Stimulated activated CD4-positive, alpha-beta T cell treated with anti-CD3 and anti-CD28 coated beads, TNF-alpha, amount 100 ng/mL, for 4 hours (primary cell): ENCODE results near the gene ZNF740.
A peak's percentile ranks its signal among the peaks of the same experiment; 100 is the strongest.

Experiments
- DNase-seq, 3 experiments: peaks; one replicate each; pipeline ENCODE4 v3.0.0-alpha.2; 2020; ENCODE audit warnings: low read depth in 3 of 3

The ZNF740 gene

DNA sequence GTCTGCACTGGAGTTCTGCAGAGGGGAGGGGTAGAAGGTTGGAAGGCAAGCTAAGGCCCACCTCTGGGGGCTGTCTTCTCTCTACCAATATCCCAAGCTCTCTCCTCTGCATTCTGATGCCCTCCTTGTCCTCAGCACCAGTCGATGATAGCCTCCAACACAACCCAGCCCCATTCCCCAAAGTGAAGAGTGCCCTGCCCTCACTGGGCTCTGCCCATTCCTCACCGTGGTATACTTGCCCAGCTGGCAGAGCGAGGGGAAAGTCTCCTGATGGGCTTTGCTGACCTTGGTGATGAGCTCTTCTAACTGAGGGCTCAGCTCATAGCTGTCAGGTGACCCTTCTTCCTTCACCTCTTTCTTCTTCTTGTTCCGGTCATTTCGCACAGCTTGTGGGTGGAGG lies 33.7 kb downstream of the ZNF740 start:
- no peak for DNase-seq

DNA sequence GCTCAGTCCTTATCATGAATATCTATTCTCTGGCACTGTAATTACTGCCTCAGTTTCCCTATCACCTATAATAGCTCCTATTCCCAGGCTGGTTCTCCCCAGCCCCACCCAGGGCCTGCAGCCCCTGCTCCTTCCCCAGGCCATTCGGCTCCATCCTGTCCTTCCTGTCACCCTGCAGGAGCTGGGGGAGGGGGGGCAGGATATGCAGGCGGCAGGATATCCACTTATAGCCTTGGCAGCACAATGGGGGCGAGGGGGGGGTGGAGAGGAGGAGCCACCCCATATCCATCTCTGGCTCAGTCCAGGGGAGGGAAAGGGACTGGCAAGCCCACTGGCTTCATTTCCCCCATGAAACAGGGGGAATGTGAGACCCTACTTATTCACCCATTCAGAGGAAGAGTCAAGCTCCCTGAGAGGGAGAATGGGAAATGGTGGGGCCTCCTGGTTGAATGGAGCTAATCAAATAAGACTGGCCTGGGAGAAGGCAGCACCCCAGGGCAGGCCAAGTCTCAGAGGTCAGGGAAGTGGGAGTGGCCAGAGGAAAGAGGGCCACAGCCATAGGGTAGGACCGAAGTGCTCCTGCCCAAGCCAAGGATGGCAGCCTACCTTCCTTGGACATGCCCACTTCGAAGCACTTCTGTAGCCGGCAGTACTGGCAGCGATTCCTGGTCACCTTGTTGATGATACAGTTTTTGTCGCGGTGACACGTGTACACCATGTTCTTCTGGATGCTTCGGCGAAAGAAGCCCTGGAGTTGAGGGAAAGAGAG lies 34.3 kb downstream of the ZNF740 start:
- DNase-seq: no peak

DNA sequence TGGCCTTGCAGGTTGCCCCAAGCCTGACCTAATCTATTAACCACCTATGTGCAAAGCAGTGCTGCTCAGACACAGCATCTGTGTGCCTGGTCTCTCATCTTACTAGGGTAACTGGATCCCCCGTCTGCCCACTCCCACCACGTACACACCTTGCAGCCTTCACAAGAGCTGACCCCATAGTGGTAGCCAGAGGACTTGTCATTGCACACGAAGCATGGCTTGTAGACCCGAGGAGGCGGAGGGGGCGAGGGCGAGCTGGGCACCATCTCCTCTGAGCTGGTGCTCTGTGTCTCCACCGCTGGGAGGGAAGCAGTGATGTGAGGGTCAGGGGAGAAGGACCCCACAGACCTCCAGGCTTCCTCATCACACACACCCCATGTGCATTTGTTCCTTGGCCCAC lies 35.0 kb downstream of the ZNF740 start:
- no peak for DNase-seq

DNA sequence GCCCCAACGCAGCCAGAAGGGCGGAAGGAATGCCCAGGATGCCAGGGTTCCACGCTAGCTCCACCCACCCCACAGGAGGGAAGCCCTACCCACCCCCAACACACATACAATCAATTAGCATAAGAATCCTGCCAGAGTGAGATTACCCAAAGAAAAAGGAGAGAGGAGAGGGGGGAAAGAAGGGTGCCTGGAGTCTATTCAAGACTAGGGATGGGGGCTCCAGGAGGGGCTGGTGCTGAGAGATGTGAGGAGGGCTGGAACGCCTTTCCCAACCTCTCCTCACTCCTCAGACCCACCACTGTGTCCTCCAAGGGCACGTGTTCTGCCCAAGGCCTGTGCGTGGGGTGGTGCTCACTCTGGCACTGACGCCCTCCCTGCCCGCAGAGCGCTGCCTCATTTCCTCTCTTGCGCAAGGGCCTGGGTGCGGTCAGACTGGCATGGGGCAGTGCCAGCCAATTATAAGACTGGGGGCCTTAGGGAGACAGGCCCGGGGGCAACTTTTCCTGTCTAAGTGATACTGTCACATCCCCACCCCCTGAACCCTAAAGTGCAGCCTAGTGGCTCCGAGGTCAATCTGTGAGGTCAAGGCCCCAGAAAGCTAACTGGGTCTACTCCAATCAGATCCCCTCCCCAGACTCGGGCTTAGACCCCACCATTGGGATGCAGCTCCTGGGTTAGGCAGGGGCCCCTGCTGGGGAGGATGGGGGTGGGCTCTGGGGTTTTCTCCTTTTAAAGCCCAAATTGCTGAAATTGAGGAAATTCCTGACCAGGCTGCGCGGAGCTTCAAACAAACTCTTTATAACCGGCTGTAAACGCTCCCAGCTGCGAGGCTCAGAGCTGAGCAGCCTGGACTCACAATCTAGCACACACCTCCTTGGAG lies 36.8 kb downstream of the ZNF740 start:
- DNase-seq: no peak

DNA sequence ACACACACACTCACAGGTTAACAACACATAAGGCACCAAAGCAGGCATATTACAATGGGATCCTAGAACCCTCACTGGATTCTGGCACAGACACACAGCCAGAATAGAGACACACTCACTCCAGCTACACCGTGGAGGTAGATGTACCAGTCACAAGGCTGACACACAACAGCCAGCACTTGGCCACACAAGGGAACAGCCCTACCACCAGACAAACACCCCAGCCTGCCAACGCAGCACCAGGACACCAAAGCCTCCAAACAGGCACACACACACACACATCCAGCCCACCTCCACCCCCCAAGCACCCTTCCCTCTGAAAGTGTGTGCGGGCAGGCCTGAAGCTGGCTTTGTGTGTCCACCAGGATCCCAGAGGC lies 37.4 kb downstream of the ZNF740 start:
- no peak for DNase-seq

DNA sequence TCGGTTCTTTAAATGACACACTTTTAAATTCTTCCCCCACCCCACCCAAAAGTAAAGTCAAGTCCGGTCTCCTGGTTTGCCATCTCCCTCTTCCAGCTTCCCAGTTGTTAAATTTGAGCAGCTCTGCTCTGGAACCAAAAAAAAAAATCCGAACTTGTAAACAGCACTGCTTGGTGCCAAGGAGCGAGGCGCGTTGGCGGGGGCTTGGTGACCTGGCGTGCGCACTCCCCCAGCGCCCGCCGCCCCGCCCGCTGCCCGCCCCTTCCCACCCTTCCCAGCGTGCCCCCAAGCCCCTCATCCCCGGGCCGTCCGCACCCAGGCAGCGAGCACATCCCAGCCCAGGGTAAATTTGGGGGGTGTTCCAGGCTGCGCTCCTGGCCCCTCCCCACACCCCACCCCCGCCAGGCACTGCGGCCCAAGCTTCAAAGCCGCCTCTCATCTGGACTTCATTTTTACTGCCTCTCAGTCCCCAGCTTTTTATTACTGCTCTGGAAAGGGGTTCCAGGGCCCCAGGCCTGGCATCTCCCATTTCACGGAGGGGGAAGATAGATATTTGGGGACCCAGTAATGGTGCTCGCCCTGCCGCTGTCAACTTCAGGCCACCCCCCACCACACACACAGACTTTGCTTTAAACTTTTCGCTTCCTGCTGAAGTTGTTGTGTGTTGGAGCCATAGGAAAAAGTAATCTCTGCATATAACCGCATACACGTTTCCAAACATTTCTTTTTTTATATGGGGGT lies 38.2 kb downstream of the ZNF740 start:
- no peak for DNase-seq

DNA sequence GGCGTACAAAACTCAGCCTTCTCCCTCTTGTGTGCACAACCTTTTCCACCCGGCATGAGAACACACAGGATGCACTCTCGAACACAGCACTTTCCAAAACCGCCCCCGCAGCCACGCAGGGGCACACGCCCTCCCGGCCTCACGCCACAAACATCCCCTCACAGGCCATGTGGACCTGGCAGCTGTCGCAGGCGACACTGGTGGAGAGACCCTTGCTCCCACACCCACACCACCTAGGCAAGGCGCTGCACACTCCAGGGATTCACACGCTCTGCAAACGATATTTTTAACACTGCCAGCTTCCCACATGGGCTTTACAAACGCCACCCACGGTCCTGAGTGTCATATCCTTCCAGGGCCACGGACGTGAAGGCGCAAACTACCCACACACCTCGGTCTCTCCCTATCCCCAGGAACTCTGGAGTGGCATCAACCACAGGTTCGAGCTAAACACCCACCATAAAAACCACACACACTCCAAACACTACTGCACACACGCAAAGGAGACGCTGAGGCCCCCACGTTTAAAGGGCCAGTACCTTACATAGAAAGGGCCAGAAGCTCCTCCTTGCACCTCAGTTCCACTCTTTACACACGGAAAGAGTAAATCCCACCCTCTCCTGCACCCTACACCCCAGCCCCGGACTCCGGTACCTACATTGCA lies 38.9 kb downstream of the ZNF740 start:
- DNase-seq: peak in 2 of 3 experiments; percentile 47 to 55

DNA sequence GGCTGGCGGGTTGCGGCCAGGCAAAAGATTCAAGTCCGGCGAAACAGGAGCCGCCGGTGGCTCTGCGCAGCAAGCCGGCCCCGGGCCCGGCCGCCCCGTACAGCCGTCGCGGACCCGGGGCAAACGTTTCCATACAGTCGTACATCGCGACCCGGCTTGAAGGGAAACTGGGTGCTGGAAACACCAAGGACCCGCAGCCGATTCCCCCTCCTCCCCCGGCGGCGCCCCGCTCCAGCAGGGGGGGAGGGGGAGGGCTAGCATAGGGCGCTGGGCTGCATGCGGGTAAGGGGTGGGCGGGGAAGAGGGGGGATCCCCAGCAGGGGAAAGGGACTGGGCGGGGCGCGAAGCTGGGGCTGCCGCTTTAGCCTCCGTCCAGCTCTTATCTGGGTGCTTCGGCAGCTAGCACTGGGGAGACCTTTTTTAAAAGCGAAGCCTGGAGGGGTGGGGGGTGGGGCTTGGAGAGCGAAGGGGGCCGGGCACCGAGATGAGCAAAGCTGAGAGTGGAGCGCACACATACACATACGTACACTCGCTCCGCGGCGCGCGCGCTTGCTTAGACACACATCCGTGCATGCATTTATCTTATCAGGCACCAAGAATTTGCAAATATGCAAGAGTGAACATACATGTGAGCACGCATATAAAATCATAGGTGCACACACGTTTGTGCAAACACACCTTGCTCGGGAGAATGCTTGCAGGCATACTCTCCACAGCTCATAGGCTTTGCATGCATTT lies 39.6 kb downstream of the ZNF740 start:
- DNase-seq: peak; percentile 49 to 62 (median 50)

DNA sequence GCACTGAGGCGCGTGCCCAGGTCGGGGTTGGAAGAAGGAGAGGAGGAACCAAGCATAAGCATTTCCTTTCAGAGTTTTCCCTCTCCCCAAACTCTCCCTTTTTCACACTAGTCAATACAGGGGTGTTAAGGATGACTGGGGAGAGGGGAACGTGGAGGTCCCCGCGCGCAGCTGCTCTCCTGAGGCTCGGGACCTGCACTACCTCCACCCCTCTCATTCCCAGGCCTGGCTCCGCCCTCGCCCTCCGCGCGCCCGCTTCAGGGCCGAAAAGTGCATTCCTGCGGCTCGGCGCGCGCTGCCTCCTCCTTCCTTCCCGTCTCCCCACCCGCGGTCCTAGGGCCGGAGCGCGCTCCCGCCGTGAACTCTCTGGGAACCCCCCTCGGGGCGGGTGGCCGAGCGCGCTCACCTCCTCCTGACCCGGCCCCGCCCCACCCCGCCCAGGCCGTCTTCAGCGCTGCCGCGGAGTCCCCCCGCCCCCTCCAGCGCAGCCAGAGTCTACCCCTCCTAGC lies 40.2 kb downstream of the ZNF740 start:
- peak; percentile 49 to 73 (median 53) for DNase-seq

DNA sequence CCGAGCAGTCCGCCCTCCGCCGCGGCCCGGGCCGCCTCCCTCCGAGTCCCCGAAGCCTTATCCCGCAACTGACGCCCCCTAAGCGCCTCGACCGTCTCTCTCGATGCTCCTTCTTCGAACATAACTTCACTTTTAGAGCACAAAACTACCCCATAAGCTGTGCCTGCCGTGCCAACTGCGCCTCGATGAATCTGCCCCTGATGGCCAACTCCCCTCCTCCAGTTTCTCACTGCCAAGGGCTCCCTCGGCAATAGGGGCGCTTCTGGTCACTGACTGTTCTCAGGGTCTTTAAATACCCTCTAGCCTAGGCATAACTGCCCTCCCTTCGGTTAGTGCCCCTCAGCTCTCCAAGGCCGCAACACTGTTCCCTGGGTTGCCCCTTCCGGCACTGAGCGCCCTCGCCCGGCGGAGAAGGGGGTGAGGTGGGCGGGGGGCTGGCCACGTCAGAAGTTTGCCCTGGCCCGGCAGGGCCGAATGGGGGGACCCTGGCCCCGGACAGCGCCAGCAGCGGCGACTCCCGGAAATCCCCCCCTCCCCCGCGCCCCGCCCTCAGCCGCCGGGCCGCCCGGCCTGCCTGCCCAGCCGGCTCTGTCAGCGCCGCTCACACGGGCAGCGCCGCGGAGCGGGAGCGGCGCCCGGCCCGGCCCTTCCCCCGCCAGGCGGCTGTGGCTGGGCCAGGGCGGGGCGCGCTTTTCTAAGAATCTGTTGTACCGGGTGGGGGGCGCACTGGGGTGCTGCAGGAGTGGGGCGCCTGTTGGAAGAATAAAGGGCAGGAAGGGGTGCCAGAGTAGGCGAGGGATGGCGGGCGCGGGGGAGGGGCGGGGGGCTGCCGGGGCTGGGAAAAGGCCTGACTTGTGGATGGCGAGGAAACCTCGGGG lies 40.9 kb downstream of the ZNF740 start:
- no peak for DNase-seq

DNA sequence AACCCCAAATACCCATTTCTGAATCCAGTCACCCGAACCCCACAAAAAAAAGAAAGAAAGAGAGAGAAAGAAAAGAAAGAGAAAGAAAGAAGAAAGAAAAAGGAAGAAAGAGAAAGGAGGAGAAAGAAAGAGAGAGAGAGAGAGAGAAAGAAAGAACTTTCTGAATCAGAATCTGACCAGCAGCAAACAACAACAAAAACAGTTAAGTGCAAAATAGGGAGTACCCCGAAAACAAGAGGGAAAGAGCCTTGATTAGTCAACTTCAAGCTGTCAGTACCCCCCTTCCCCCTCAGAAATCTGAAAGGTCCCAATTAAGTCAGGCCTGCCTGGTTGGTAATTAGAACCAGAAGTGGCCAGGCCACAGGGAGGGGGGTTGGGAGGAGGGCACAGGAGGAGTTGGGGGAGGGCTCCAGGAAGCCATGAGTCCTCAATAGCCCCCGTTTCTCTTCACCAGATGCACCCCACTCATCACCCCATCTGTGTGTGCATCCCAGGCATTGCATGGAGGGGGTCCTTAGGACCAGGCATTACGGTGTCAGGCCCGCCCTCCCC lies 41.7 kb downstream of the ZNF740 start:
- no peak for DNase-seq

DNA sequence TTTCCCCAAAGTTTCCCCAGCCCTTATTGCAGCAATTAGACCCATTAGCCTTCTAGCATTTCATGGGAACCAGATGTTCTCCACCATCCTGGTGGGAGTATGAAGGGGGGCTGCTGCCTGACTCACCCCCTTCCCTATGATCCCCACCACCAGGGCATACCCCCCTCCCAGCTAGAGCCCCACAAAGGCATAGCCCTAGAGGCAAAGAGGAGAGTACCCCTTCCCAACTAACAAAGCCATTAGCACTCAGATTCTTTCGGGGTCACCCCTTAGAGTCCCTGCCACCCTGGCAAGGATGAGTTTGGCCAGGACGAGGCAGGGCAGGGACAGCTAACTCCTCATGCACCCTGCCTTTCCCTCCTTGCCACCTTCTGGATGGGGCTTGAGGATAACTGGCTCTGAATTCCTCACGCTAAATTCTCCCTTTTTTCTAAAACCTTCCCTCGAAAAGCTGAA lies 42.3 kb downstream of the ZNF740 start:
- DNase-seq: no peak

DNA sequence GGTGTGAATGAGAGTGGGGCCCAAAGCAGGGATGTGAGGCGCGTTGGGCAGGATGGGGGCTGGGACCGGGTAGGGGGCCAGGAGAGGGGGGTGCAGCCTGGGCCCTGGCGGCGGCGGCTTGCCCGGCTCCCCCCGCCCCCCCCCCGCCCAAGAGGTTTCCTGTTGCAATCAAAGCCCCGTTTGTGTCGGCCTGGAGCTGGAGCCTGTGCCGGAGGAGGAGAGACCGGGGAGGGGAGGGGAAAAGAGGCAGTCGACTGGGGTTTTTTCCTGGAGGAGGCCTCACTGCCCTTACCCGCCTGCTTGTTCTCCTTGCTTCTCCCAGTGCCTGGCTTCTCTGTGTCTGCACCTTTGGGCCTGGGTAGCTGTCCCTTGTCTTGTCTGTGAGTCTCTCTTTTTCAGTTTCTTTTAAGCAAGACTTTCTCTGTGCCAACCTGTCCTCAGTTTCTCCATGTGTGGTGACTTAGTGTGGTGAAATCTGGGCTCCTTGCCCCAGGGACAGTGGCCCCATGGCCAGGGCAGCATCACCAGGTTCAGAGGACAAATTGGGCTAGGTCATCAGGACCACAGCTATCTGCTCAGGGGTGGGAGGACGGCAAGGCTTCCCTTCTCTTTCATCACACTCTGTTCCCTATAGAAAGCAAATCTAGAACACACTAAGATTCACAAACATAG lies 43.0 kb downstream of the ZNF740 start:
- no peak for DNase-seq

DNA sequence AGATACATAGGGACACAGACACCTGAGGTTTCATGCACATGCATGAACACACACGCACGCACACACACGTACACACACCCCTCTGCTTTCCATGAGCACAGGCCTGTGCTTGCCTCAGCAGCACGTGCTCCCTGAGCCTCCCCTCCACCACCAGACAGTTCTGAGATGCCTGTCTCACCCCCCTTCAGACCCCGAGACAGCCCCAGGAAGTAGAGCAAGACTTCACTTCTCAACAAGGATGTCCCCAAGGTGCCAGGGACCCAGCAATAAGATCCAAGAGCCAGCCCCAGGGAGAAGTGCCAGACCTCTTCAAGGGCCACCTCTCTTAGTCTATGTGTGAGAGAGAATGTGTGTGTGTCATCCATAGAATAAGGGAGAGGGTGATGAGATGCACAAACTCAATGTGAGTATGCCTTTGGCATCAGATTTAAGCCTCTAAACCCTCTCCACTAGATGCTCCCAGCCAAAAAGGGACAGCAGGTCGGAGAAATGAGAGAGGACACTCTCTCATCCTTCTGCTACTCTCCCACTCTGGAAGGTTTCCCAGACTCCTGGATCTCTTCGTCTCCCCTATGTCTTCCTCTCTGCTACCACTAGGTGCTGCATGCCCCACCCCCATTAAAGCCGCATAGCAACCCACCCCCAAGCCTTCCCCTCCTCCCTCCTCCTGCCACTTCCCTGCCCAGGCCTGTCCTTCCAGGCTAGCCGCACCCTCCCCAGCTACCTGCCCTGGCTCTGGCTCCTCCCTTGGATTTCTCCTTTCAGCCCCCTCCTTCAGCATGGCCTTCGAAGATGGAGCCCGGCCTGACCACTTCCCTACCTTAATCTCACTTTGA lies 43.8 kb downstream of the ZNF740 start:
- DNase-seq: no peak

DNA sequence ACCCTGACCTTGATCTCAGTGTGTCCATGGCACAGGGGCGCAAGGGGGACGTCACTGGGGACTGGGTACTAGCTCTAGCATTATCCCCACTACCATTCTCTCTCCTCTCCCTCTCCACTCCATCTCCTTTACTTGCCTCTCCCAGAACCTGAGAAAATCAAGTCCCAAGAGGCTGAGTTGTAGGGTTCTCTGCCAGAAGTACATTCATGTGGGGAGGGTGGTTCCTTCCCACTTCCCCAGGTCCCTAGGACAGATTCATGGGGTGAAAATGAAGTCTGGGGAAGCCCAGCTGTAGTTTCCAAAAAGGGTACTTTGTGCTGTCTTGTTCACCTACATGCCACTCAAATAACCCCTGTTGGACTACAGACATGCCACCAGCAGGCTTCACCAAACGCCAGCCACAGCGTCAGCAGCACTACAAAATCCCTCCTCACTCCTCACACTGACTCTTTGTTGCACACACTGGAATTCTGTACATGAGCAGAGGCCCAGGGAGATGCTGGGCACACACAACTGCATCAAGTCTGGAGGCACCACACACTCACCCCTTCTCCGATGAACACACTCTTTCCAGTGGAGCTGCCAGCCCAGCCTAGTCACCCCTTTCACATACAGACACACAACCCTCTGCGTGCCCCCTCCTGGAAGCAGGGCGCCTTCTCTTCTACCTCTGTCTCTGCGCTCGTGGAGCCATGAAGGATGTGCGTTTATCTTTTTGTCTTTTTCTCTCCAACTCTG lies 44.5 kb downstream of the ZNF740 start:
- DNase-seq: no peak

DNA sequence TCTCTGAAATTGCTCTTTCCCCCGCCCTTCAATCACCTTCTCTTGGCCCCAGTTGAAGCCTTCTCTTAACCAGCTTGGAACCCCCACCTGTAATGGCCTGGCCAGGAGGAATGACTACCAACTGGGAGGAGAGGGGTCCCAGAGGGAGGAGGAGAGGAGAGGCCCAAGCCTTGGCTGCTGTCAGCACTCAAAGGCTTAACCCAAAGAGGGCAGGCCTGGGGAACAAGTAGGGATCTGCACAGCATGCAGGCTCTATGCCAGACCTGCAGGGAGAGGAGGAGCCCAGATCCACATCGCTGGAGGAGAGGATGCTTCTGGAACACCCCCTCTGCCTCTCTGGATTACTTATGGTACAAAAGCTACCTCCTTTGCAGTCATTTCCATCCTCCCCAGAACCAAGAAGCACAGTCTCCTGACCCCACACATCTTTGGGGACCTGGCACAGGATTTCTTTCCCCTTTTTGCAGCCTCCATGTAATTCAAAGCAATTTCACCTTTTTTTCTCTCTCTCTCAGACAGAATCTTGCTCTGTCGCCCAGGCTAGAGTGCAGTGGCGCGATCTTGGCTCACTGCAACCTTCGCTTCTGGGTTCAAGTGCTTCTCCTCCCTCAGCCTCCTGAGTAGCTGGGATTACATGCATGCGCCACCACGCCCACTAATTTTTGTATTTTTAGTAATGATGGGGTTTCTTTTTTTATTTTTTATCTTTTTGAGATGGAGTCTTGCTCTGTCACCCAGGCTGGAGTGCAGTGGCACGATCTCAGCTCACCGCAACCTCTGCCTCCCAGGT lies 45.3 kb downstream of the ZNF740 start:
- DNase-seq: no peak
